IMR-90 (cell line): ENCODE results near the gene CHMP4A.

Experiments used
- BHLHE40 ChIP-seq: fragments of 150-350 bp; IDR thresholded peaks from 2 replicates; pipeline ENCODE4 v1.6.1; 2016; ENCODE audit warnings: mild to moderate bottlenecking, low read depth, low read length
- CEBPB ChIP-seq: IDR thresholded peaks from 2 replicates; pipeline ENCODE4 v1.6.1; 2012; ENCODE audit warnings: low read depth, low read length, improper control_type of control experiment
- ELK1 ChIP-seq: fragments of 150-350 bp; IDR thresholded peaks from 2 replicates; pipeline ENCODE4 v1.6.1; 2016; ENCODE audit warnings: low read depth, mild to moderate bottlenecking, low read length, moderate library complexity, borderline replicate concordance
- FOS ChIP-seq: fragments of 150-350 bp; IDR thresholded peaks from 2 replicates; pipeline ENCODE4 v1.6.1; 2016; ENCODE audit warnings: low read depth, low read length
- MAFK ChIP-seq: IDR thresholded peaks from 2 replicates; pipeline ENCODE4 v1.6.1; 2012; ENCODE audit warnings: low read depth, low read length, improper control_type of control experiment
- MXI1 ChIP-seq: IDR thresholded peaks from 2 replicates; pipeline ENCODE4 v1.6.1; 2012; ENCODE audit warnings: low read depth, mild to moderate bottlenecking, low read length, moderate library complexity, borderline replicate concordance
- POLR2A ChIP-seq: IDR thresholded peaks from 2 replicates; pipeline ENCODE4 v1.6.1; 2012; ENCODE audit warnings: mild to moderate bottlenecking, low read depth, low read length
- RAD21 ChIP-seq: IDR thresholded peaks from 2 replicates; pipeline ENCODE4 v1.6.1; 2012; ENCODE audit warnings: low read length, improper control_type of control experiment
- RCOR1 ChIP-seq: IDR thresholded peaks from 2 replicates; pipeline ENCODE4 v1.6.1; 2012; ENCODE audit warnings: mild to moderate bottlenecking, low read length, improper control_type of control experiment; ENCODE audit not compliant: insufficient replicate concordance
- RFX5 ChIP-seq: IDR thresholded peaks from 2 replicates; pipeline ENCODE4 v1.8.0; 2012; ENCODE audit warnings: low read depth, mild to moderate bottlenecking, low read length, moderate library complexity
- SMC3 ChIP-seq: fragments of 150-350 bp; IDR thresholded peaks from 2 replicates; pipeline ENCODE4 v1.6.1; 2016; ENCODE audit warnings: low read depth, mild to moderate bottlenecking, antibody characterized with exemption, low read length, moderate library complexity
- TF ChIP-seq, protein P1 (sequence below): conservative IDR thresholded peaks from 2 replicates; pipeline ENCODE4 v1.5.1; 2012; ENCODE audit warnings: mild to moderate bottlenecking, low read depth, low read length, improper control_type of control experiment
- TF ChIP-seq, protein P2 (sequence below): fragments of 150-350 bp; IDR thresholded peaks from 2 replicates; pipeline ENCODE4 v1.6.1; 2017; ENCODE audit warnings: mild to moderate bottlenecking, antibody characterized with exemption, low read length, low read depth

DNA sequence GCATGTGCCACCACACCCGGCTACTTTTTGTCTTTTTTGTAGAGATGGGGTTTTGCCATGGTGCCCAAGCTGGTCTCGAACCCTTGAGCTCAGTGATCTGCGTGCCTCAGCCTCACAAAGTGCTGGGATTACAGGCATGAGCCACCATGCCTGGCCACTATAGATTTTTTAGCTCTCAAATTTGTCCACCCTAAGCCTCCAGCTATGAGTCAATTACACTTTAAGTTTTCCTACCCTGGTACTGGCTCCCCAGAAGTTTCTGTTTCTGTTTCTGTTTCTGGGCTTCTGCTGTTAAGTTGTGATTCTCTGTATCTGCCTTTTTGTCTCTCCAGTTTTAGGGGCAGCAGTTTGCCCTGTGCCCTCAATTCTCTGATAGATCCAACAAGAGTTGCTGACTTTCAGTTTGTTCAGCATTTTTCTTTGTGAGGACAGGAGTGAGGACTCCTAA is 33.5 kb upstream of the CHMP4A start:
- no peak for TF ChIP-seq POLR2A
- TF ChIP-seq, protein P1, sequence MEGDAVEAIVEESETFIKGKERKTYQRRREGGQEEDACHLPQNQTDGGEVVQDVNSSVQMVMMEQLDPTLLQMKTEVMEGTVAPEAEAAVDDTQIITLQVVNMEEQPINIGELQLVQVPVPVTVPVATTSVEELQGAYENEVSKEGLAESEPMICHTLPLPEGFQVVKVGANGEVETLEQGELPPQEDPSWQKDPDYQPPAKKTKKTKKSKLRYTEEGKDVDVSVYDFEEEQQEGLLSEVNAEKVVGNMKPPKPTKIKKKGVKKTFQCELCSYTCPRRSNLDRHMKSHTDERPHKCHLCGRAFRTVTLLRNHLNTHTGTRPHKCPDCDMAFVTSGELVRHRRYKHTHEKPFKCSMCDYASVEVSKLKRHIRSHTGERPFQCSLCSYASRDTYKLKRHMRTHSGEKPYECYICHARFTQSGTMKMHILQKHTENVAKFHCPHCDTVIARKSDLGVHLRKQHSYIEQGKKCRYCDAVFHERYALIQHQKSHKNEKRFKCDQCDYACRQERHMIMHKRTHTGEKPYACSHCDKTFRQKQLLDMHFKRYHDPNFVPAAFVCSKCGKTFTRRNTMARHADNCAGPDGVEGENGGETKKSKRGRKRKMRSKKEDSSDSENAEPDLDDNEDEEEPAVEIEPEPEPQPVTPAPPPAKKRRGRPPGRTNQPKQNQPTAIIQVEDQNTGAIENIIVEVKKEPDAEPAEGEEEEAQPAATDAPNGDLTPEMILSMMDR = no peak
- TF ChIP-seq BHLHE40 = no peak
- TF ChIP-seq RCOR1 = no peak
- no peak for TF ChIP-seq RAD21
- TF ChIP-seq FOS = no peak
- no peak for TF ChIP-seq MXI1
- no peak for TF ChIP-seq ELK1
- no peak for TF ChIP-seq RFX5
- TF ChIP-seq CEBPB = no peak
- TF ChIP-seq SMC3 = no peak
- TF ChIP-seq, protein P2, sequence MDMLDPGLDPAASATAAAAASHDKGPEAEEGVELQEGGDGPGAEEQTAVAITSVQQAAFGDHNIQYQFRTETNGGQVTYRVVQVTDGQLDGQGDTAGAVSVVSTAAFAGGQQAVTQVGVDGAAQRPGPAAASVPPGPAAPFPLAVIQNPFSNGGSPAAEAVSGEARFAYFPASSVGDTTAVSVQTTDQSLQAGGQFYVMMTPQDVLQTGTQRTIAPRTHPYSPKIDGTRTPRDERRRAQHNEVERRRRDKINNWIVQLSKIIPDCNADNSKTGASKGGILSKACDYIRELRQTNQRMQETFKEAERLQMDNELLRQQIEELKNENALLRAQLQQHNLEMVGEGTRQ = no peak
- TF ChIP-seq MAFK = no peak
